Activated T-helper 1 cell treated with anti-CD3 and anti-CD28 coated beads, Interleukin-12 subunit alpha, Interleukin-12 subunit beta, Interleukin-2, Interleukin-4 antibody, amounts not matched to agents 30 ng/mL and 10 ng/mL and 1 ng/mL, durations not matched to agents 14 hours and 24 hours and 36 hours (primary cell): ENCODE results near the gene CREB5. TPM values are rescaled to one million over a fixed set of nuclear protein-coding genes. Genes with fewer than 3 reads are reported as not detected.

Source experiments
- DNase-seq: peaks from one replicate; pipeline ENCODE4 v3.0.0; 2021; ENCODE audit warnings: low spot score
- H3K27ac Mint-ChIP-seq: one replicate; pipeline ENCODE4 v1.8.0; 2021; ENCODE audit warnings: mild to moderate bottlenecking, mixed read lengths
- H3K27me3 Mint-ChIP-seq: one replicate; pipeline ENCODE4 v1.8.0; 2022; ENCODE audit warnings: mild to moderate bottlenecking, moderate library complexity, mixed read lengths; ENCODE audit not compliant: insufficient read depth
- H3K36me3 Mint-ChIP-seq: one replicate; pipeline ENCODE4 v1.8.0; 2021; ENCODE audit warnings: low read depth, mixed read lengths
- H3K4me1 Mint-ChIP-seq: one replicate; pipeline ENCODE4 v1.8.0; 2021; ENCODE audit warnings: low read depth, mixed read lengths
- H3K4me3 Mint-ChIP-seq: one replicate; pipeline ENCODE4 v1.8.0; 2021; ENCODE audit warnings: mild to moderate bottlenecking, moderate library complexity, mixed read lengths
- H3K9me3 Mint-ChIP-seq: one replicate; pipeline ENCODE4 v1.8.0; 2021; ENCODE audit warnings: mixed read lengths
- intact Hi-C: fragments of 100-400 bp; cut with micrococcal nuclease; formaldehyde crosslinking; loops from one replicate; pipeline ENCODE4 v1.15.1; 2024
- total RNA-seq: library from RNA; stranded (reverse); gene quantifications from 2 replicates; pipeline ENCODE4 v1.2.3, GENCODE V29; 2022

The CREB5 gene
- total RNA-seq, 1 donor from 2014 or later = not detected

DNA sequence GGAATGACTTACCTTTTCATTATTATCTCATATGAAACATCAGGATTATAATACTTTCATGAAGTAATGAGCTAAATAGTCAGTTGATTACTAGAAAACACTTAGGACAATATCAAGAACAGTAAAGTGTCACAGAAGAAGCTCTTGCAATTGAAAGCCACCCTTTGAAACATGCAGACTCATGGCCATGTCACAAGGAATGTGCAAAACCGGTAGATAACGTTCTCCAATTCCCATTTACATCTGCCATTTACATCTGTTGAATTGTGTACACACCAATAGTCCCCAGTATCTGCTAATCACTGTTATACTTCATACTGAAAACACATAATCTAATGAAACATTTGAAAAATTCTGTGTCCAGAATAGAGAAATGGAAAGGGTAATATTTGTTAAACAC, 237.5 kb downstream of the CREB5 start:
- intact Hi-C loops = no loop called here
- H3K4me1 Mint-ChIP-seq = no peaks in the 10 kb centered on the region
- H3K27me3 Mint-ChIP-seq = peaks cover 1% of the 10 kb centered on the region
- no peak overlapping the region for H3K27ac Mint-ChIP-seq
- H3K36me3 Mint-ChIP-seq = no peaks in the 10 kb centered on the region
- H3K9me3 Mint-ChIP-seq = no peaks in the 10 kb centered on the region
- no peak overlapping the region for H3K4me3 Mint-ChIP-seq
- no peak for DNase-seq

DNA sequence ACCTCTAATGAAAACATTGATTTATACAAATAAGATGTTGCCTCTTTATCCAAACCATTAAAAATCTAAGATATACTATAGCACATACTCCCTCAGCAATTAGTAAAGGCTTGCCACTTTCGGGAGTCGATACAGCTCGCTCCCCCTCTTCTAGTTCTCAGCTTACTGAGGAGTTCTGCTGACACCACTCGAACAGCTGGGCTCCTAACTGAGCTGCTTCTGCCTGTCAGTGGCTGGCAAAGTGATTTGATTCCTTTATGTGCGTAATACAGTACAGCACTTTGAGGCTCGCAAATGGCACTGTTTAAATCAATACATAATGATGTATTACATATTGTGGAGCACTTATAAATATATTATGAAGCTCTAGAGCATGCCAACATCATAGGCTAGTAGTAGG, 241.8 kb downstream of the CREB5 start:
- no peak for DNase-seq
- Mint-ChIP-seq H3K27ac (no peak overlapping the region), H3K27me3 (peaks cover 4% of the 10 kb centered on the region), H3K4me3 (no peak overlapping the region), H3K9me3 (no peaks in the 10 kb centered on the region), H3K4me1 (no peaks in the 10 kb centered on the region), H3K36me3 (no peaks in the 10 kb centered on the region)
- intact Hi-C loops = no loop called here

DNA sequence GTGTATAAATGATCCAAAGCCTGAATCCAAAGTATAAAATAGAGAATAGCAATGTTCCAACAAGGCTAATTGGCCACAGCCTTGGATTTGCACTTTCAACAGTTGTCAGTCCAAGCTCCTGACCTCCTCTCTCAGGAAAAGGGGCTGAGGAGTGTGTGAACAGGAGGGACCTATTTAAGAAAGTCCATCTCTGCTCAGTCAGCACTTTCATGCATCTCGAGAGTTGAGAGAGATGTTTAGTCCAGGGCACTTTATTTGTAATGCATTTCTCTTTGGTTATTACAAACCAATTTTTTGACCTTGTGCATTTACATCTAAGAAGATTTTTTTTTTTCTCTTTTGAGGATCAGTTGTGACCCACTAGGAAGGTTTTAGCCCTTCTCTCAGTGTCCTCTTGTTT, 244.2 kb downstream of the CREB5 start:
- DNase-seq = no peak
- intact Hi-C loops = no loop called here
- Mint-ChIP-seq H3K27ac (no peak overlapping the region), H3K4me1 (no peaks in the 10 kb centered on the region), H3K36me3 (no peaks in the 10 kb centered on the region), H3K9me3 (peaks cover 8% of the 10 kb centered on the region), H3K4me3 (no peak overlapping the region), H3K27me3 (peaks cover 2% of the 10 kb centered on the region)

DNA sequence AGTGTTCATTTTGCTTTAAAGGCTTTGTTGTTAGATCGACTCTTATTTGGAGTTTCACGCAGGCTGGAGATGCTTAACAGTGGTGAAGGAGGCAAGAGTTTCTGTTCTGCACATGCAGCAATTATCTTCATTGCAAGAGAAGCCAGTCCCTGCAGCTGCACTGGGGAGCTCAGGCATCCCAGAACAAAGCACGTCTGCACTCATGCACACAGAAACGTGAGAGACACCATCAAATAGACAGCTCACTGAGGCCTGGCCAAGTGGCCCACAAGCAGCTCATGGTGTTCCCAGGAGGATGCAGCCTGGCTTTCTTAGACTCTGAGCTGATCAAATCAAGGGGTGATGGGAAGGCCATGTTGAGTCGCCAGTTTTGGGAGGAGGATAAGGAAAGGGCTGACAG, 246.1 kb downstream of the CREB5 start:
- peaks cover 2% of the 10 kb centered on the region for H3K27me3 Mint-ChIP-seq
- DNase-seq = no peak
- no peaks in the 10 kb centered on the region for H3K36me3 Mint-ChIP-seq
- intact Hi-C loops = no loop called here
- peaks cover 8% of the 10 kb centered on the region for H3K9me3 Mint-ChIP-seq
- H3K4me1 Mint-ChIP-seq = no peaks in the 10 kb centered on the region
- H3K4me3 Mint-ChIP-seq = no peak overlapping the region
- H3K27ac Mint-ChIP-seq = no peak overlapping the region

DNA sequence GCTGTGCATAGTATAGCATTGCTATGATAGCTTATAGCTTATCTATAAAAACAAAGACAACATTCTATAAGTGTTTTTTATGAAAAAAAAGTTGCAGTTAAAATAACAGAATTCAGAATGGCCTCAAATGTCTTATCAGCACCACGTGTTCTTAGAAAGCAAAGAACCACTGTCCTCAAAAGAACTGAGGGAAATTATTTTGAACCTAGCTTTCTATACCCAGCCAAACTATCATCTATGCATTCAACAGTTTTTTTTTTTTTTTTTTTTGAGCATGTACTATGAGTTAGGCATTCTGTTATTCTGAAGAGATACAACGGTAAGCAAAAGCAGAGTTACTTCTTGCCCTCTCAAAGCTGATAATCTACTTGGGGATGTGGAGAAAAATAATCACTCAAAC, 247.8 kb downstream of the CREB5 start:
- Mint-ChIP-seq H3K36me3 (no peaks in the 10 kb centered on the region), H3K4me3 (no peak overlapping the region), H3K27me3 (peaks cover 9% of the 10 kb centered on the region), H3K9me3 (peaks cover 8% of the 10 kb centered on the region), H3K27ac (no peak overlapping the region), H3K4me1 (no peaks in the 10 kb centered on the region)
- intact Hi-C loops = no loop called here
- no peak for DNase-seq

DNA sequence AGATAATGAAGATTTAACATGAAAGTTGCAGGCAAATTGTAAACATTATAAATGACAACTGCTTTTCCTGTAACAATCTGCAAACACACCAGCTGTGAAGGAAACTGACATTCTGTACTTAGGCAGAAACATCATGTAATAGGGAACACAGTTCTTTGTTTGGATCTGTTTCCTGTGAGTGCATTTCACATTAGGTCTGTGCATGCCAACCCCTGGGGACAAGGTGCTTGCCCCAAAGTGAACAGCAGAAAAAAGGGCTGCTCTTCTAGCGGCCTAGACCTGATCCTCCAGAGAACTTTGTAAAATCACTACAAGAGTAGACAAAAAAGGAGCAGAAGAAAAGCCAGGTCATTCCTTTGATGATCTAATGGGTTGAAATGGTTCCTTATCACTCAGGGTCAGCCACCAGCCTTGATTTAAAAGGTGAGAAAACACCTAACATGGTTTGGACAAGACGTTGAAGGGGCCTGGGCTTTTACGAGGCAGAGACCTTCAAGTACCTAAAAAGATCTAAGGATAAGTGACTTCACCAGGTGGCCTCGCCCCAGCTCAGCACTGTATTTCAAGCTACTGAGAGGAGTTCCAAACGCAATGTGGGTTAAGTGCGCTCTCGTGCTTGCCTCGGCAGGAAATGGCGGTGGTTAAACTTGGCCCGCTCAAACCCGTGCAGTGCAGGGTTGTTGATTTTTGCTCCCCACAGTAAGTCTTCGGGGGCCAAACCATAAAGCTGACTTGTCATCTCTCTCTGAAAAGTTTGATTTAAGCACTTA, 249.7 kb downstream of the CREB5 start:
- peaks cover 7% of the 10 kb centered on the region for H3K27me3 Mint-ChIP-seq
- H3K27ac Mint-ChIP-seq = no peak overlapping the region
- H3K4me1 Mint-ChIP-seq = no peaks in the 10 kb centered on the region
- peaks cover 8% of the 10 kb centered on the region for H3K9me3 Mint-ChIP-seq
- no peak overlapping the region for H3K4me3 Mint-ChIP-seq
- no peaks in the 10 kb centered on the region for H3K36me3 Mint-ChIP-seq
- intact Hi-C loops = no loop called here
- no peak for DNase-seq

DNA sequence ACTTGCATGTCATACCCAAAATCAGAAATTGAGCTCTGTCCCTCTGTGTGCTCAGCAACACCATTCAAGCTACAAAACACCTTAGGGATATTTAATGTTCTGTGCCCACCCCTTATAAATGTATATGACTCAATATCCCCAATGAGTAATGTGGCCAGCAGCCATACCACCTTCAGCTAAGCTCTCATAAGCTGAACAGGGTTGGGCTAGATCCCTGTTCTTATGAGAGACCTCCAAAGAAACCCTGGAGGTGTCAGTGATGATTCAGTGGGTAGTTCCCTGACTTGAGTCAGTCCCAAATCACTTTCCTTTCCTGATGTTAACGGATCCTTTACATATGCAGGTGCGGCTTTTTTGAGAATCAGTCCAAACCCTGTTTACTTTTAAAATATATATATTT, 253.8 kb downstream of the CREB5 start:
- intact Hi-C loops = no loop called here
- Mint-ChIP-seq H3K9me3 (no peaks in the 10 kb centered on the region), H3K4me3 (no peak overlapping the region), H3K4me1 (no peaks in the 10 kb centered on the region), H3K36me3 (no peaks in the 10 kb centered on the region), H3K27ac (no peak overlapping the region), H3K27me3 (peaks cover 11% of the 10 kb centered on the region)
- DNase-seq = no peak

DNA sequence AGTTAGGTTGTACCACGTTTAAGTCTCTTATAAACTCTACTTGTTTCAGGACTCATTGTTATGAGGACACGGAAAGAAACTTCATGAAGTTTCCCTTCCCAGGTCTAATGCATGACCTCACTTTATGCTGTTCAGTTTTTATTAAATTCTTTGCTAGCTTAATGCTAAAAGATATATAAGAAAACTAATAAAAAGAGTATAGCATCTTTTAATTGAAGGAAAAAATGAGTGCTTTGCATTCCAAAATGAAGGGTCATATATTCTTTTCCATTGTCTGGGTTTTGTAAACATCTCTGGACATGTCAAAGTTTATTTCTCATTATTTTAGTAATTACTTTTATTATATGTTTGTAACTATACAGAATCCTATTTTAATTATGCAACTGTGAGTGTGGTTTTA, 255.8 kb downstream of the CREB5 start:
- peaks cover 11% of the 10 kb centered on the region for H3K27me3 Mint-ChIP-seq
- intact Hi-C loops = no loop called here
- DNase-seq = no peak
- no peak overlapping the region for H3K4me3 Mint-ChIP-seq
- no peak overlapping the region for H3K27ac Mint-ChIP-seq
- no peaks in the 10 kb centered on the region for H3K9me3 Mint-ChIP-seq
- H3K4me1 Mint-ChIP-seq = no peaks in the 10 kb centered on the region
- H3K36me3 Mint-ChIP-seq = no peaks in the 10 kb centered on the region

DNA sequence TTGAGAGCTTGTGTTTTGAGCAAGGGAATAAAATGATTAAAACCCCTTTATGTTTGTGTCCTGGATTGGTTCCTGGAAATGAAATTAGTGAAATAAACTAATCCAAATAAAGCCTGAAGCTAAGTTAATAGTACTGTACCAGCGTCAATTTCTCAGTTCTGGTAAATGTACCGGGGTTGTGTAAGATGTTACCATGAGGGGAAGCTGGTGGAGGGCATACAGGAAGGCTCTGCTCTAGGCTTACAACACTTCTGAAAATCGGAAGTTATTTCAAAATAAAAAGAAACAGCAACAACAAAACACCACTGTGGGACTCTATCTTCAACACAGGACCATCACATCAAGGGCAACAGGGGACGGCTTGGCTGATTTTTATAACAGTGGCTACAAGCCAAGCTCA, 257.0 kb downstream of the CREB5 start:
- Mint-ChIP-seq H3K4me1 (no peaks in the 10 kb centered on the region), H3K4me3 (no peak overlapping the region), H3K27me3 (peaks cover 7% of the 10 kb centered on the region), H3K9me3 (no peaks in the 10 kb centered on the region), H3K27ac (no peak overlapping the region), H3K36me3 (no peaks in the 10 kb centered on the region)
- DNase-seq = no peak
- intact Hi-C loops = no loop called here

DNA sequence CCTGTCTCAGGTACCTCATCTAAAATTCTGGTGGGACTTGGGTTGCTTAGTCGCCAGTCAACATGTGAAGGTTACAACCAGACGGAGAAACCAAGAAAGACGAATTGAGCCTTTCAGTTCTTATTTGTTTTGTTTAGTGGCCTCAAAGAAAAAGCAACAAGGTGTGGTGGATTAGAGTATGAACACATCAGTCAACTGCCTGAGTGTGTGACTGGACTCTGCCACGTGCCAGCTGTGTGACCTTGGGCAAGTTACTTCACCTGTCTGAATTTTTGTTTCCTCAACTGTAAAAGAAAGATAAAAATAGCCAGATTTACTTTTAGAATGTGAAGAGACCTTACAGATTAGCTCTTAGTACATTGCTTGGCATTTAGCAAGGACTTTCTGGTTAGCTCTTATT, 259.2 kb downstream of the CREB5 start:
- H3K4me3 Mint-ChIP-seq = no peak overlapping the region
- H3K27ac Mint-ChIP-seq = no peak overlapping the region
- H3K27me3 Mint-ChIP-seq = peaks cover 4% of the 10 kb centered on the region
- no peaks in the 10 kb centered on the region for H3K36me3 Mint-ChIP-seq
- no peak for DNase-seq
- no peaks in the 10 kb centered on the region for H3K9me3 Mint-ChIP-seq
- intact Hi-C loops = no loop called here
- H3K4me1 Mint-ChIP-seq = no peaks in the 10 kb centered on the region

DNA sequence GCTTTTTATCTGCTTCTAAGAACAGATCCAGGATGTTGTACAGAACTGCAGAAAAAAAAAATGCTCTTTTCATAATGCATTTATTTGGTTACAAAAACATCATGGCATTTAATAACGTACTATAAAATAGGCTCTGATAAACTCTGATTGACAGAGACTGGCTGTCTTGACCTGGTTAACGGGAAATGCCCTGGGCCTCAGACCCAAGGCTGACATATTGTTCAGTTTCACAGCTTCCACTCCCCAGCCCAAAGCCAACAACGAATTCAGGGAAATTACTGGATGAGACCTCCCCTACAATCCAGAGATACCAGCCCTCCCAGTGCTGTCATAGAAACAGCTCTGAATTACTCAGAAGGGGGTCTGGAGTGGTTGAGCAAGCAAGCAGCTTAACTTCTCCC, 260.1 kb downstream of the CREB5 start:
- Mint-ChIP-seq H3K4me3 (no peak overlapping the region), H3K9me3 (no peaks in the 10 kb centered on the region), H3K27me3 (peaks cover 4% of the 10 kb centered on the region), H3K36me3 (no peaks in the 10 kb centered on the region), H3K4me1 (no peaks in the 10 kb centered on the region), H3K27ac (no peak overlapping the region)
- intact Hi-C loops = no loop called here
- DNase-seq = no peak

DNA sequence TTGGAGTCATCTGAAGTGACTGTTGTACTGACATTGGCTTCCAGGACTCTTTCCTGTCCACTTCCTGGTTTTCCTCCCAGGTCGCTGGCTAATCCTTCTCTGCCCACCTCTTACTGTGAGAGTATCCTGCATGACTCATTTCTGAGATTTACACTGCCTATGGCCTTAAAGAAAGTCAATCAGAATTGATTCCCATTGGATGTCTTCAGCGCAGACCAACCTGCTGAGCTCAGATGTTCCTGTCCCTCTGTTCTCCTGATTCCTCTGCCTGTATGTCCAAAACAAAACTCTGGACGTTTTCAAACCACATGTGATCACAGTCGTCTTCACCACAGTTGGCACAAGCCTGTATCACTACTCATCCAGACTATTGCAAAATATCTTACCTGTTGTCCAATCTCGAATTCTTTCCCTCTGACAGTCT, 262.1 kb downstream of the CREB5 start:
- H3K4me3 Mint-ChIP-seq = no peak overlapping the region
- no peaks in the 10 kb centered on the region for H3K4me1 Mint-ChIP-seq
- H3K9me3 Mint-ChIP-seq = no peaks in the 10 kb centered on the region
- peaks cover 4% of the 10 kb centered on the region for H3K27me3 Mint-ChIP-seq
- H3K36me3 Mint-ChIP-seq = no peaks in the 10 kb centered on the region
- DNase-seq = no peak
- no peak overlapping the region for H3K27ac Mint-ChIP-seq
- intact Hi-C loops = no loop called here

DNA sequence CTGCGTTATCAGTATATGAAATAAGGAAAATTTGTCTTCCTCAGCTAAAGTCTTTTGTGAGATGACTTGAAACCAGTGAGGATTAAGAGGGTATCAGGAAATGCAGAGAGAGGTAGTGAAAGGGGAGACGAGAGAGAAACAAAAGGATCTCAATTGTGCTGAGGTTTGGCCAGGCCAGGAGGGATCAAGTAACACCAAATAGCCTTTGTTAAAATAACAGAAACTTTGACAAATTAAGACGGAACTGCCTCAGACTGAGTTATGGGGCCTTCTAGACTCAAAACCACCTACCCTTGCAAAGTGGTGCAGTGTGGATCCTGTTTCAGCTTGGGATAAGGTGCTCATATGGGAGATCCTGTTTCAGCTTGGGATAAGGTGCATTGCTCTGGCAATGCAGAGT, 263.1 kb downstream of the CREB5 start:
- no peaks in the 10 kb centered on the region for H3K36me3 Mint-ChIP-seq
- no peaks in the 10 kb centered on the region for H3K9me3 Mint-ChIP-seq
- no peaks in the 10 kb centered on the region for H3K4me1 Mint-ChIP-seq
- H3K4me3 Mint-ChIP-seq = no peak overlapping the region
- no peak overlapping the region for H3K27ac Mint-ChIP-seq
- intact Hi-C loops = no loop called here
- peaks cover 2% of the 10 kb centered on the region for H3K27me3 Mint-ChIP-seq
- no peak for DNase-seq

DNA sequence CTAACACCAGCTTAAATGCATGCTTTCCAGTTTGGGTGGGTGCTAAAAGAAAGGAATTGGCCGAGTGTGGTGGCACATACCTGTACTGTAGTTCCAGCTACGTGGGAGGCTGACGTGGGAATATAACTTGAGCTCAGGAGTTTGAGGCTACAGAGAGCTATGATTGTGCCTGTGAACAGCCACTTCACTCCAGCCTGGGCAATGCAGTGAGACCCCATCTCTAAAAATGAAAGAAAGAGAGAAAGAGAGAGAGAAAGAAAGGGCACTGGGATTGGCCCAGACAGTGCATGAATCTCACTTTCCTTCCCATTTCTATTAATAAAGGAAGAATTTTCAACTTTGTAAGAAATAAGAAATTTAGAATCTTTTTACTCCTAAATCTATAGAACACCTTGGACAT, 265.4 kb downstream of the CREB5 start:
- no peaks in the 10 kb centered on the region for H3K9me3 Mint-ChIP-seq
- H3K36me3 Mint-ChIP-seq = no peaks in the 10 kb centered on the region
- peaks cover 2% of the 10 kb centered on the region for H3K27me3 Mint-ChIP-seq
- no peak overlapping the region for H3K27ac Mint-ChIP-seq
- H3K4me1 Mint-ChIP-seq = no peaks in the 10 kb centered on the region
- no peak overlapping the region for H3K4me3 Mint-ChIP-seq
- DNase-seq = no peak
- intact Hi-C loops = no loop called here
